GM18909 (cell line): ENCODE data around the gene DDX47.
A peak's percentile ranks its signal among the peaks of the same experiment; 100 is the strongest.
"Not testable (repeated sequence)": the region's sequence is repeated elsewhere in the genome, so short reads cannot be mapped to it uniquely, and the experiment has no call there.

Experiments
- ATAC-seq: cut with Tn5 transposase; IDR thresholded peaks from one replicate; pipeline ENCODE4 v1.9.1; 2021; ENCODE audit warnings: mild to moderate bottlenecking; ENCODE audit not compliant: unreplicated experiment, poor library complexity

The DDX47 gene

DNA sequence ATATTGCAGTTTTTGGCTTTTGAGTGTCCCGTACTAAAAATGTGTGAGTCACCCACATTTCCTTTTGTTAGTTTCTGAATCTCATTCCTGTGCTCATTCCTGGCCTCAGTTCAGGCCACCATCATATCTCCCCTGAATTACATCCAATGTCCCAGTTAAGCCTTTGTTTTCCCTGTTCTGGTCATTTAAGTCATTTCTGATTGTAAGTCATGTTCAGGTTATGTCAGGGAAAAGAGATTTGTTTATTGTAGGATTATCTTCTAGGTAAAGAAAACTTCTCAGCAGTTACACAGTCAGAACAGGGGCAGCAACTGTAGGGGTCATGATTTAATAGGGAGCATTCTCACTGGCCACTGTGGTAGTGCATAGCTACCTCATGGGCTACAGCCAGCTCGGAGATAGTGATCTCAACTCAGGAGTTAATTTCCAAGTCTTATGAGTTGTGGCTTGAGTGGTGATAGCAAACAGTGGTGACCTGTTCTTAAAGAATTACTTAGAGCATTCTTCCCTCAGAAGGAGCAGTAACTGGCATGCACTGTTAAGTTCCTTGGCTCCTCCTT is 6.7 kb downstream of the DDX47 start:
- no peak for ATAC-seq

GRCh38 chr12:12820376-12820775 is 7.2 kb downstream of the DDX47 start:
- not testable (repeated sequence) for ATAC-seq

GRCh38 chr12:12821975-12822374 is 8.8 kb downstream of the DDX47 start:
- peak; percentile 51 for ATAC-seq

- no peak for ATAC-seq
Measured at GRCh38 chr12:12822886-12823285, 9.7 kb downstream of the DDX47 start.

DNA sequence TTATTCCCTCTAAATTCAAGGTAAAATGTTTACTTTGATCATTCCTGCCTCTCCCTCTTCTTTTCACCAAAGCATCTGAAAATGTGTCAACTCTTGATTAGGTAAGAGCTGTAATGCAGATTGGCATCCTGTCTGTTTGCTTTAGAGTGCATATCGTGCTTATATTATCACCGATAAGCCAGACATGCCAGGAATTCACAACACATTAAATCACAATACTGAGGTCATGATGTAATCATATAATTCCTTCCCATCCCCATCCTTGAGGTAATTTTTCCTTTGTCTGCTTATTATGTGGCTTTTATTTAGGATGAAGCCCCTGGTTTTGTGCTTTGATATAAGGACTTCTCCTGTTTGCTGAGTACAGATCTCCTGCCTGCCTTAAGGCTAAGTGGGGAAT is 10.2 kb downstream of the DDX47 start:
- ATAC-seq = no peak

DNA sequence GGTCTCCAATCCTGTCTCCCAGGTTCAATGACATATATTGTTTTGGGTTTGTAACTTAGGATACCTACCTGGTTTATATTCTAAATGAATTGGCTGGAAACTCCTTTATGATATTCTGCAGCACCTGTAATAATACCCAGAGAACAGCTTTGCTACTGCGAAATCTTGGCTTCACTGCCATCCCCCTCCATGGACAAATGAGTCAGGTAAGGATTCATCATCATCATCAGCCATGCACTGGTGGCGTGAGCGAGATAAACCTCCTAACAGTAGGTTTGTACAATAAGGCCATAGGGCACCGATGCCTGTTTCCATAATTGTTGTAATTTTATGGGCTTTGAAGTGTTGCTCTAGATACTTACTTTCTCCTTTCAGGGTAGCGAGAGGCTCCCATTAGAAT is 10.7 kb downstream of the DDX47 start:
- ATAC-seq = no peak

GRCh38 chr12:12835378-12836146 is 22.4 kb downstream of the DDX47 start:
- no peak for ATAC-seq

- ATAC-seq = no peak
Measured at GRCh38 chr12:12836571-12836970, 23.4 kb downstream of the DDX47 start.

- peak; percentile 63 for ATAC-seq
Measured at GRCh38 chr12:12837025-12837812, 24.1 kb downstream of the DDX47 start.

GRCh38 chr12:12837813-12838153 is 24.6 kb downstream of the DDX47 start:
- ATAC-seq = no peak

GRCh38 chr12:12839003-12839395 is 25.9 kb downstream of the DDX47 start:
- no peak for ATAC-seq

- not testable (repeated sequence) for ATAC-seq
Measured at GRCh38 chr12:12839439-12839838, 26.3 kb downstream of the DDX47 start.

GRCh38 chr12:12839873-12840579 is 26.9 kb downstream of the DDX47 start:
- no peak for ATAC-seq

- ATAC-seq = no peak
Measured at GRCh38 chr12:12840580-12840899, 27.4 kb downstream of the DDX47 start.

- ATAC-seq = not testable (repeated sequence)
Measured at GRCh38 chr12:12841428-12841827, 28.3 kb downstream of the DDX47 start.

DNA sequence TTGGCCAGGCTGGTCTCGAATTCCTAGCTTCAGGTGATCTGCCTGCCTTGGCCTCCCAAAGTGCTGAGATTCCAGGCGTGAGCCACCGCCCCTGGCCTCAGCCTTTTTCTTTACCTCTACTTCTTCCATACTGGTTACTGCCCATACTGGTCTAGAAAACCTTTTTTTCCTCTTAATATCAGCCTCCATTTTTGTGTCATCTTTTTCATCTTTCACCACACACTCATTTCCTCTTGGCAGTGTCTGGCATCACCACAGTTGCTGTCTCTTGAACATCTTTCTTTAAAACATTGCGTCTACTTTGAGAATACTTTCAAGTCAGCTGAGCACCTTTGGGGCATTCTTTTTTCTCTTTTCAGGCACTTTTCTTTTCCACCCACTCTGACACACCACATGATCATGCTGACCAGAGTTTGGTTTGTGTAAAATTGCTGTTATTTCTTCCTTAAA is 32.7 kb downstream of the DDX47 start:
- no peak for ATAC-seq

DNA sequence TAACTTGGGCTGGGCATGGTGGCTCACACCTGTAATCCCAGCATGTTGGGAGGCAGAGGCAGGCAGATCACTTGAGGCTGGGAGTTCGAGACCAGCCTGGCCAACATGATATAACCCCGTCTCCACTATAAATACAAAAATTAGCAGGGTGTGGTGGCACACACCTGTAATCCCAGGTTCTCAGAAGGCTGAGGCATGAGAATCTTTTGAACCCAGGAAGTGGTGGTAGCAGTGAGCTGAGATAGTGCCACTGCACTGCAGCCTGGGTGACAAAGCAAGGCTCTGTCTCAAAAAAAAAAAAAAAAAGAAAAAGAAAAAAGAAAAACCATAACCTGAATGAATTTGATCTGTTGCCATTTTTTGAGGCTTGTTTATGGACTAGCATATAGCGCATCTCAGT is 33.6 kb downstream of the DDX47 start:
- not testable (repeated sequence) for ATAC-seq

GRCh38 chr12:12853435-12853834 is 40.3 kb downstream of the DDX47 start:
- no peak for ATAC-seq

DNA sequence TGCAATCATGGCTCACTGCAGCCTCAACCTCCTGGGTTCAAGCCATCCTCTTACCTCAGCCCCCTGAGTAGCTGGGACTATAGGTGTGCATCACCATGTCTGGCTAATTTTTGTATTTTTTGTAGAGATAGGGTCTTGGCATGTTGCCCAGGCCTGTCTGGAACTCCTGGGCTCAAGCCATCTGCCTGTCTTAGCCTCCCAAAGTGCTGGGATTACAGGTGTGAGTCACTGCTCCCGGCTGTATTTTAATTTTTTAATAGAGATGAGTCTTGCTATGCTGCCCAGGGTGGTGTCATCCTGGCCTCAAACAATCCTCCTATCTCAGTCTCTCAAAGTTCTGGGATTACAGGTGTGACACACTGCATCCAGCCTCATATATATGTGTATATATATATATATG is 46.5 kb downstream of the DDX47 start:
- ATAC-seq = no peak

DNA sequence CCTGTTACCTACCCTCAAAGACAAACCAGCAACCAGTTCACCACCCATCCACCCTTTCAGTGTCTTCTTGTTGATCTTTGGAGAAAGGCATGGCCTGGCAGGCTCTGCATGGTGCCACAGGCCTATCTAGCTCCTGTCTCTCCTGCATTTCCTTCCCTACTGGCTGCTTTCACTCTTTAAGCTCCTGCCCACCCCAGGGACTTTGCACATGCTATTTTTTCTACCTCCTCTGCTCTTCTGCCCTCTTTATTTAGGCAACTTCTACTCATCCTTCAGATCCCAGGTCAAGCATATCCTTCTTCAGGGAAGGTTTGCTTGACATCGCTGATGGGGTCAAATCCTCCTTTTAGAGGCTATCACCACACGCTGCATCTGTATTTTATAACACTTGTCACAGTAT is 51.1 kb downstream of the DDX47 start:
- no peak for ATAC-seq
